NCI-H2081 (cell line): ENCODE results near the gene CD300LF.

Experiments
- DNase-seq, 2 experiments: peaks; one replicate each; lab custom pipeline; 2025; lab: John Stamatoyannopoulos, UW

The CD300LF gene

GRCh38 chr17:74729866-74730265 is 17.1 kb upstream of the CD300LF start:
- no peak for DNase-seq

- no peak for DNase-seq
Measured at GRCh38 chr17:74729368-74729767, 16.6 kb upstream of the CD300LF start.

GRCh38 chr17:74728702-74729075 is 16.0 kb upstream of the CD300LF start:
- DNase-seq = no peak

GRCh38 chr17:74728033-74728701 is 15.4 kb upstream of the CD300LF start:
- DNase-seq = no peak

- DNase-seq = no peak
Measured at GRCh38 chr17:74725111-74725510, 12.4 kb upstream of the CD300LF start.

- no peak for DNase-seq
Measured at GRCh38 chr17:74723891-74724290, 11.2 kb upstream of the CD300LF start.

GRCh38 chr17:74722782-74723181 is 10.1 kb upstream of the CD300LF start:
- no peak for DNase-seq

- DNase-seq = no peak
Measured at GRCh38 chr17:74720506-74720905, 7.8 kb upstream of the CD300LF start.

GRCh38 chr17:74715144-74715543 is 2.4 kb upstream of the CD300LF start:
- DNase-seq = no peak

- no peak for DNase-seq
Measured at GRCh38 chr17:74713171-74713755, 540 bp upstream of the CD300LF start.

- DNase-seq = no peak
Measured at GRCh38 chr17:74712301-74712700, 422 bp downstream of the CD300LF start.

- DNase-seq = no peak
Measured at GRCh38 chr17:74711058-74711824, 1.5 kb downstream of the CD300LF start.

GRCh38 chr17:74704544-74704943 is 8.2 kb downstream of the CD300LF start:
- no peak for DNase-seq

GRCh38 chr17:74703311-74703710 is 9.4 kb downstream of the CD300LF start:
- no peak for DNase-seq

- DNase-seq = no peak
Measured at GRCh38 chr17:74702116-74702871, 10.4 kb downstream of the CD300LF start.

- DNase-seq = no peak
Measured at GRCh38 chr17:74699236-74699635, 13.5 kb downstream of the CD300LF start.

- no peak for DNase-seq
Measured at GRCh38 chr17:74698069-74698468, 14.7 kb downstream of the CD300LF start.

GRCh38 chr17:74697515-74697914 is 15.2 kb downstream of the CD300LF start:
- no peak for DNase-seq

GRCh38 chr17:74695629-74696028 is 17.1 kb downstream of the CD300LF start:
- no peak for DNase-seq

GRCh38 chr17:74694081-74694480 is 18.6 kb downstream of the CD300LF start:
- DNase-seq = no peak

GRCh38 chr17:74691151-74691550 is 21.6 kb downstream of the CD300LF start:
- DNase-seq = no peak

GRCh38 chr17:74690409-74690825 is 22.3 kb downstream of the CD300LF start:
- DNase-seq = no peak

- DNase-seq = no peak
Measured at GRCh38 chr17:74687886-74688285, 24.8 kb downstream of the CD300LF start.
